Parietal lobe (tissue), 1 donor: ENCODE measurements around the gene MYO1G. TPM values are rescaled to one million over a fixed set of nuclear protein-coding genes. Genes with fewer than 3 reads are reported as not detected.

Source experiments
- total RNA-seq: library from RNA; depleted of rRNA; stranded (reverse); fragments of >200 nt; gene quantifications from one replicate; pipeline ENCODE4 v1.2.3, GENCODE V29; 2014

Gene MYO1G
- 0.63 TPM for total RNA-seq

DNA sequence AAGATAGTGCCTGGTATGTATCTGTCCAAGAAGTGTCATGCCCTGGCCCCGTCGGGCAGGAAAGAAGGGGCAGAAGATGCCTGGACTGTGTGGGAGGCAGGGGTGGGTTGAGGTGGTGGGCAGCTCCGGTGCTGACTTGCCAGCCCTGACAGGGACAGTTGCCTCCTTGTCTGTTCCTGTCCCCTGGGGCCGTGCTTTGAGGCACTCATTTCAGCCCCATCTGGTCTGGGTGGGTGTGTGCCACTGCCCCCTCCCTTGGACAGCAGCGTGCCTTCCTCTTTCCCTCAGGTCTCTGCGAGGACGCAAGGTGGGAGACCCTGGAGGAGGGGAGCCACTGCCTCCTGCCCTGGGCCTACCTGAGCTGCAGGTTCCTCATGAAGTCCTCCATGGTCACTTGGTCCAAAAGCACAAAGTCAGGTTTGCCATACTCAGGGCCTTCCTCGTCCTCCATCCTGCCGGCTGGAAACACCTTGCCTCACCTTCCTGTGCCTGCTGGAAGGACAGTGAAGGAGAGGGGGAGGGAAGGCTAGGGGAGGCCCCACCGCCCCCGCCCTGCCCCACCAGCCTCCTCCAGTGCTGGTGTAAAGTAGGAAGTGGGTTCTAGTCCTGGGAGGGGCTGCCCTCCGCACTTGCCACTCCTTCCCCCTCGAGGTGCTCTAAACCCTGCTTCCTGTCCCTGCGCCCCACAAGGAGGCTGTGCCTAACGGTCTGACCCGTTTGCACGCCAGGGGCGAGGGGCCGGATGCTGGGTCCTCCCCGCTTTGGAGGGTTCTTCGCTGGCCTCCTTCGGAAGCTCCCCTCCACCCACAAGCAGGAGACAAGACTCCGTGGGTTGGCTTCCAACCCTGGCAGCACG is at the start of gene MYO1G:
Gene MYO1G (minus strand): TSS at position 505 of the 856 bp plus-strand sequence. CDS start 54 bp downstream, at position 451.

GRCh38 chr7:45000093-45001032 is 21.5 kb upstream of the MYO1G start, which contains the start of gene CCM2:
Gene CCM2 (plus strand): TSS chr7:45000201. CDS start chr7:45000334, 133 bp downstream.

Other genes with a start within 250 kb of the MYO1G start
- gene ZMIZ2, start 230.2 kb downstream of the MYO1G start, total RNA-seq = 41.9 TPM
- 687 TPM for gene PPIA, start 182.3 kb downstream of the MYO1G start, total RNA-seq
- gene H2AZ2, start 130.9 kb downstream of the MYO1G start, total RNA-seq = 208 TPM
- 42.6 TPM for gene PURB, start 93.5 kb downstream of the MYO1G start, total RNA-seq
- gene CCM2, start 21.2 kb upstream of the MYO1G start, total RNA-seq = 24.7 TPM
- gene NACAD, start 110.0 kb upstream of the MYO1G start, total RNA-seq = 13.5 TPM
- gene TBRG4, start 132.7 kb upstream of the MYO1G start, total RNA-seq = 68.9 TPM
- gene RAMP3, start 178.8 kb upstream of the MYO1G start, total RNA-seq = 8.1 TPM